RKO (cell line): ENCODE measurements around the gene AADACL3.

Experiments used
- DNase-seq: peaks from one replicate; pipeline ENCODE4 v3.0.0-alpha.2; 2016; ENCODE audit warnings: low spot score

AADACL3 gene

GRCh38 chr1:12769031-12769430 is 53.1 kb downstream of the AADACL3 start:
- no peak for DNase-seq

GRCh38 chr1:12769976-12770505 is 54.1 kb downstream of the AADACL3 start:
- DNase-seq = no peak

- no peak for DNase-seq
These were observed 54.7 kb downstream of the AADACL3 start for GRCh38 chr1:12770620-12771019.

GRCh38 chr1:12771186-12771585 is 55.3 kb downstream of the AADACL3 start:
- no peak for DNase-seq

- DNase-seq = no peak
These were observed 56.6 kb downstream of the AADACL3 start for GRCh38 chr1:12772520-12772919.

- no peak for DNase-seq
These were observed 57.5 kb downstream of the AADACL3 start, which contains the start of gene PRAMEF12 for GRCh38 chr1:12773438-12773837. Gene PRAMEF12 (plus strand): TSS chr1:12773738. CDS start chr1:12774868, 1,130 bp downstream.

GRCh38 chr1:12774801-12775345 is 59.0 kb downstream of the AADACL3 start:
- no peak for DNase-seq

GRCh38 chr1:12775443-12775842 is 59.5 kb downstream of the AADACL3 start:
- DNase-seq = no peak

GRCh38 chr1:12776801-12777557 is 61.1 kb downstream of the AADACL3 start:
- no peak for DNase-seq
